ENCODE measurements around the gene P2RY13.

- no peak for TF ChIP-seq CTCF (IDR thresholded peaks at IDR 0.05; ENCODE audit: low read length)
- no peak for TF ChIP-seq EZH2phosphoT487 (IDR thresholded peaks at IDR 0.05; ENCODE audit: low read length)
Observed at GRCh38 chr3:151300539-151300938, 28.8 kb downstream of the P2RY13 start.
